ENCODE data around the gene IQUB.

- TF ChIP-seq CTCF (IDR thresholded peaks at IDR 0.05 in 8 of 11, conservative IDR thresholded peaks at IDR 0.05 in 3 of 11), result no peak
- no peak for TF ChIP-seq POLR2AphosphoS5 (IDR thresholded peaks at IDR 0.05)
Observed at GRCh38 chr7:123573341-123573740, 38.9 kb upstream of the IQUB start.

Data from spleen (tissue), 7 donors.